Left lung (tissue), 10 donors: Measurements from ENCODE around the gene C1orf122. TPM values are rescaled to one million over a fixed set of nuclear protein-coding genes. Genes with fewer than 3 reads are reported as not detected.

Experiments used
- ATAC-seq: fragments of 200-7000 bp; cut with Tn5 transposase; one replicate; pipeline ENCODE4 v1.9.1; 2020; ENCODE audit warnings: moderate library complexity
- DNase-seq, 4 donors: peaks; one replicate each; pipeline ENCODE4 v3.0.0-alpha.2; 2013 to 2020
- H3K27ac ChIP-seq, 2 donors: fragments of 200-600 bp; sonication (generic) in 1 of 2; one replicate each; pipeline versions ENCODE4 v1.5.0 to v1.8.0; 2020 to 2021
- H3K27me3 ChIP-seq, 2 donors: fragments of 200-600 bp; sonication (generic) in 1 of 2; one replicate each; pipeline versions ENCODE4 v1.5.0 to v1.8.0; 2020 to 2021
- H3K36me3 ChIP-seq, 2 donors: fragments of 200-600 bp; sonication (generic) in 1 of 2; one replicate each; pipeline versions ENCODE4 v1.5.0 to v1.8.0; 2020 to 2021
- H3K4me1 ChIP-seq, 2 donors: fragments of 200-600 bp; one replicate each; pipeline ENCODE4 v1.8.0; 2021
- H3K4me3 ChIP-seq, 2 donors: fragments of 200-600 bp; sonication (generic) in 1 of 2; one replicate each; pipeline versions ENCODE4 v1.5.0 to v1.8.0; 2020 to 2021; ENCODE audit warnings: mild to moderate bottlenecking in 1 of 2
- H3K9me3 ChIP-seq, 2 donors: fragments of 200-600 bp; sonication (generic) in 1 of 2; one replicate each; pipeline versions ENCODE4 v1.5.0 to v1.8.0; 2020 to 2021
- intact Hi-C, 2 donors: fragments of 100-400 bp; cut with DNase I; formaldehyde crosslinking; loops; one replicate each; pipeline versions ENCODE4 v1.11.2 to v1.14.2; 2022
- polyA plus RNA-seq, 6 donors: library from polyadenylated mRNA; unstranded; fragments of 120-200 nt; gene quantifications; one replicate each; pipeline ENCODE4 v1.2.1, GENCODE V29; 2013; ENCODE audit not compliant: insufficient read length in 6 of 6
- total RNA-seq, 2 donors: library from RNA; stranded (reverse); fragmentation: NEBNext Ultra II Directional; extraction: Animal tissue kit (Norgen Biotek cat#: 25700); gene quantifications; one replicate each; pipeline ENCODE4 v1.2.1, GENCODE V29; 2021
- TF ChIP-seq, protein P1 (sequence below), 2 donors: fragments of 200-600 bp; sonication (generic) in 1 of 2; IDR thresholded peaks; one replicate each; pipeline versions ENCODE4 v1.5.0 to v1.8.0; 2021; ENCODE audit warnings: antibody characterized with exemption in 2 of 2
- donor health status: DM: no; HTN: yes; CAD: no.
- donor health status: DM: no; HTN: no; CAD: no.

Gene C1orf122
- total and polyA plus RNA-seq, 8 donors: 18.6 to 54.3 (median 27.9) TPM

DNA sequence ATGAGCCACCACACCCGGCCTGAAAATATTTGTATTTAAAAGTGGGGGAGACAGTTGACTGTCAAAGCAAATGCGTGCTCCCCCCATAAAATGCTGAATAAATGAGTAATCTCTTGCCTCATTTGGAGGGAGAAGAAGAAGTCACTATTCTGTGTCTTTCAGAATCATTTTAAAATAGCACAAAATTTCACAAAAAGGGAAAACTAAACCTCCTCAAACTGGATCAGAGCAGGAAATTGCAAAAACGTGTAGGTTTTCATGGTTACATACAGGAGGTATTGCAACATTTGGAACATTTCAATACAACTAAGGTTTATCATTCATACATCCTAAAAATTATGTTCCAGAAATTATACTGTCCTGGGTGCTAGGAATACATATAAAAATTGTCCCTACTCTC lies 38.2 kb downstream of the C1orf122 start:
- Histone ChIP-seq H3K4me1 (peaks cover 6 to 90% of the 10 kb centered on the region in 2 donors), H3K27ac (peak overlapping the region in 1 of 2 donors; percentile 87), H3K36me3 (peaks cover 0 to 36% of the 10 kb centered on the region in 2 donors), H3K27me3 (no peaks in the 10 kb centered on the region), H3K9me3 (no peaks in the 10 kb centered on the region), H3K4me3 (no peak overlapping the region)
- no peak for ATAC-seq
- no peak for DNase-seq
- intact Hi-C loops: no loop called here
- TF ChIP-seq, protein P1, sequence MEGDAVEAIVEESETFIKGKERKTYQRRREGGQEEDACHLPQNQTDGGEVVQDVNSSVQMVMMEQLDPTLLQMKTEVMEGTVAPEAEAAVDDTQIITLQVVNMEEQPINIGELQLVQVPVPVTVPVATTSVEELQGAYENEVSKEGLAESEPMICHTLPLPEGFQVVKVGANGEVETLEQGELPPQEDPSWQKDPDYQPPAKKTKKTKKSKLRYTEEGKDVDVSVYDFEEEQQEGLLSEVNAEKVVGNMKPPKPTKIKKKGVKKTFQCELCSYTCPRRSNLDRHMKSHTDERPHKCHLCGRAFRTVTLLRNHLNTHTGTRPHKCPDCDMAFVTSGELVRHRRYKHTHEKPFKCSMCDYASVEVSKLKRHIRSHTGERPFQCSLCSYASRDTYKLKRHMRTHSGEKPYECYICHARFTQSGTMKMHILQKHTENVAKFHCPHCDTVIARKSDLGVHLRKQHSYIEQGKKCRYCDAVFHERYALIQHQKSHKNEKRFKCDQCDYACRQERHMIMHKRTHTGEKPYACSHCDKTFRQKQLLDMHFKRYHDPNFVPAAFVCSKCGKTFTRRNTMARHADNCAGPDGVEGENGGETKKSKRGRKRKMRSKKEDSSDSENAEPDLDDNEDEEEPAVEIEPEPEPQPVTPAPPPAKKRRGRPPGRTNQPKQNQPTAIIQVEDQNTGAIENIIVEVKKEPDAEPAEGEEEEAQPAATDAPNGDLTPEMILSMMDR (IDR thresholded peaks at IDR 0.05): no peak

DNA sequence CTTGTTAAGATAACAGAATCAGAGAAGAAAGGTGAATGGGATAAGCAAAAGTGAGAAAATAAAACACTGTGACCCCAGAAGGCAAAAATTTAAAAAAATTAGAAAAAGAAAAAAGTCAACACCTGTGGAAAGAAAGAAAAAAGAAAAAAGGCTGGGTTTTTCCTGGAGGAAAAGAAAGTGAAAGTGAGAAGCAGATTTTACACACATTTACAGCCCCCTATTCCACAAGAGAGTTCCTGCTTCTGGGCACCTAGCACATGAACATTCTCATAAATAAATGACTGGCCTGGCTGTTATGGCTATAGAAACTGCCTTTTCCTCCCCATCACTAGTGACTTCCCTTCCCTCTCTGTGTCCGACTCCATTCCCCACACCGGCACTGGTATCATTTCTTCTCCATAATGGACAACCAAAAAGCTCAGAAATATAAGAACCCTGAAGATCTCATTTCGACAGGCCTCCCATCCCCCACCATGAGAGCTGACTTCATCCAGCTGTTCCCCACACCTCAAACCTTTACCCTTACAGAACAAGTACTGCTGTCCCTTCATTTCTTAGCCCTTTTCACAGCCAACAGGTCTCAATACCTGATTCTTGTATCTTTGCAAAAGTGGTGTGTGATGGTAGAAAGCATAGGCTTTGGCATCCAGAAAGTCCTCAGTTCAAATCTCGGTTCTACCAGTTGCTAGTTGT lies 39.2 kb downstream of the C1orf122 start:
- peaks cover 13 to 97% of the 10 kb centered on the region in 2 donors for H3K4me1 ChIP-seq
- peak overlapping the region in 1 of 2 donors; percentile 87 for H3K27ac ChIP-seq
- DNase-seq: no peak

GRCh38 chr1:37849480-37849879 lies 41.9 kb downstream of the C1orf122 start:
- intact Hi-C loops: no loop called here
- H3K4me1 ChIP-seq: peaks cover 16 to 99% of the 10 kb centered on the region in 2 donors
- TF ChIP-seq, protein P1 (IDR thresholded peaks at IDR 0.05): no peak

More for the DNA sequence above, 39.2 kb downstream of the C1orf122 start:
- Histone ChIP-seq H3K9me3 (no peaks in the 10 kb centered on the region), H3K4me3 (no peak overlapping the region), H3K36me3 (peaks cover 0 to 26% of the 10 kb centered on the region in 2 donors), H3K27me3 (no peaks in the 10 kb centered on the region)
- intact Hi-C loops: no loop called here
- TF ChIP-seq, protein P1 (IDR thresholded peaks at IDR 0.05): no peak
- ATAC-seq: no peak

GRCh38 chr1:37850352-37850955 lies 42.9 kb downstream of the C1orf122 start:
- no peaks in the 10 kb centered on the region for H3K9me3 ChIP-seq
- H3K27ac ChIP-seq: peak overlapping the region in 1 of 2 donors; percentile 87
- H3K4me1 ChIP-seq: peaks cover 16 to 99% of the 10 kb centered on the region in 2 donors
- TF ChIP-seq, protein P1 (IDR thresholded peaks at IDR 0.05): no peak
- peak overlapping the region in 1 of 2 donors; percentile 1 for H3K4me3 ChIP-seq
- ATAC-seq (no peak), DNase-seq (no peak)
- H3K36me3 ChIP-seq: peaks cover 0 to 41% of the 10 kb centered on the region in 2 donors
- H3K27me3 ChIP-seq: no peaks in the 10 kb centered on the region
- intact Hi-C loops: no loop called here

More at GRCh38 chr1:37849480-37849879, 41.9 kb downstream of the C1orf122 start:
- H3K9me3 ChIP-seq: no peaks in the 10 kb centered on the region
- H3K27me3 ChIP-seq: no peaks in the 10 kb centered on the region
- DNase-seq (no peak), ATAC-seq (no peak)
- no peak overlapping the region for H3K4me3 ChIP-seq
- H3K36me3 ChIP-seq: peaks cover 0 to 31% of the 10 kb centered on the region in 2 donors
- H3K27ac ChIP-seq: peak overlapping the region in 1 of 2 donors; percentile 87

GRCh38 chr1:37851262-37851661 lies 43.7 kb downstream of the C1orf122 start:
- Histone ChIP-seq H3K36me3 (peaks cover 0 to 49% of the 10 kb centered on the region in 2 donors), H3K4me3 (peak overlapping the region in 1 of 2 donors; percentile 1), H3K4me1 (peaks cover 16 to 99% of the 10 kb centered on the region in 2 donors), H3K27ac (peak overlapping the region in 1 of 2 donors; percentile 87), H3K27me3 (no peaks in the 10 kb centered on the region), H3K9me3 (no peaks in the 10 kb centered on the region)
- intact Hi-C loops: no loop called here
- TF ChIP-seq, protein P1 (IDR thresholded peaks at IDR 0.05): no peak
- ATAC-seq: peak; percentile 25
- peak in 1 of 4 donors; percentile 15 for DNase-seq
